ENCODE results near the gene BAG2.

BAG2 gene

GRCh38 chr6:57201718-57202117 lies 29.6 kb downstream of the BAG2 start:
- DNase-seq (ENCODE audit: low spot score in 2 of 2) (no peak), ATAC-seq (no peak)
- H3K9me3 Mint-ChIP-seq = no peaks in the 10 kb centered on the region
- peaks cover 13% of the 10 kb centered on the region for H3K4me1 Mint-ChIP-seq
- H3K27ac Mint-ChIP-seq = no peak overlapping the region
- H3K4me3 Mint-ChIP-seq = no peak overlapping the region
- H3K36me3 Mint-ChIP-seq = no peaks in the 10 kb centered on the region

DNA sequence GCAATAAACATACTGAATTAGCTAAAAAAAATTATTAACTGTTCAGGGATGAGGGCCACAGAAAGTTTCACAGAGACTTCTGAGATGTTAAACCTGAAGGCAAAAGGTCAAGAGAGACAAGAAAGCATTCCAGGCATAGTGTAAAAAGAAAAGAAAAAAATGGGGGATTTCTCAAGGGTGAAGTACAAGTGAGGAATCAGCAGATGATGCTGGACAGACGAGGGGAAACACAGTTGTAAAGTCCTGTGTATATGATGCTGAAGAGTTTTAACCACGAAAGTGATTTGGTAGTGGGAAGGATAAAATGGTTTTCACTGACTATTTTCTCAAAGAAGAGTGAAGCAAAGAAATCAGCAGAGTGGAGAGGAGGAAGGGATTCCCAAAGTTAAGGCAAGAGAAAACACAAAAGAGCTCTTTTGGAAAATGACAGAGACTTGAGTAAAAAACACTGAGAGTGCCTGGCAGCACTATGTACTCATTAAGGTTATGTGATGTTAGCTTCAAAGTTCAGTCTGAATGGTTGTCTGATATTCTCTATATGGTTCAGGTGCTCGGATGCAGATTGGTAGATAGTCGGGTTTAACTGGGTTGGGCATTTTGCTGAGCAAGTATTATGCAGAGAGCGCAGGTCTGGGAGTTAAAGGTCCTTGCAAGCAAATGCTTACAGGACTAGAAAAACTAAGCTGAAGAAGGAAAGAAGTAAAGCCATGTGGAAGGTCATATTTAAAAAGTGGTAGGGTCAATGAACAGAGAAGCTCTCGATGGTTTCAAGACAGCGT lies 33.6 kb downstream of the BAG2 start:
- DNase-seq (ENCODE audit: low spot score in 2 of 2) (no peak), ATAC-seq (no peak)
- H3K27ac Mint-ChIP-seq = no peak overlapping the region
- peaks cover 18% of the 10 kb centered on the region for H3K4me1 Mint-ChIP-seq
- H3K9me3 Mint-ChIP-seq = no peaks in the 10 kb centered on the region
- H3K4me3 Mint-ChIP-seq = no peak overlapping the region
- H3K36me3 Mint-ChIP-seq = no peaks in the 10 kb centered on the region

- Mint-ChIP-seq H3K36me3 (no peaks in the 10 kb centered on the region), H3K27ac (no peak overlapping the region), H3K4me1 (peaks cover 18% of the 10 kb centered on the region), H3K4me3 (no peak overlapping the region), H3K9me3 (no peaks in the 10 kb centered on the region)
- DNase-seq (ENCODE audit: low spot score in 2 of 2) (no peak), ATAC-seq (peak; percentile 82)
Observed at GRCh38 chr6:57207141-57207540, 35.0 kb downstream of the BAG2 start.

DNA sequence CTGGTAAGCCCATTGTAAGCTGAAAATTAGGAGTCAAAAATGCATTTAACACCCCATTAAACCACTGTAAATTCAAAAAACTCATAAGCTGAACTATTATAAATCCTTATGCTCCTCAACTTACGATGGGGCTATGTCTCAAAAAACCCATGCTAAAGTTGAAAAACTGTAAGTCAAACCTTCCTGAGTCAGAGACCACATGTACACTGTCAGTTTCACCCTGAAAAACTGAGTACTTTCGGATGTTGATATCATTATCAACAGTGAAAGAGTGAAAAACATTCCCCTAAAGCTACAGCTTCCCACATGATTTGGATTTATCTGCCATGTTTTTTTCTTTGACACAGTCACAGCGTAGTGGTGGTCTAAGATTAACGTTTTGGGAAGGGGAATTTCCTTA lies 35.7 kb downstream of the BAG2 start:
- Mint-ChIP-seq H3K36me3 (no peaks in the 10 kb centered on the region), H3K9me3 (no peaks in the 10 kb centered on the region), H3K4me3 (no peak overlapping the region), H3K27ac (no peak overlapping the region), H3K4me1 (peaks cover 18% of the 10 kb centered on the region)
- DNase-seq (ENCODE audit: low spot score in 2 of 2) = no peak
- peak; percentile 94 for ATAC-seq

DNA sequence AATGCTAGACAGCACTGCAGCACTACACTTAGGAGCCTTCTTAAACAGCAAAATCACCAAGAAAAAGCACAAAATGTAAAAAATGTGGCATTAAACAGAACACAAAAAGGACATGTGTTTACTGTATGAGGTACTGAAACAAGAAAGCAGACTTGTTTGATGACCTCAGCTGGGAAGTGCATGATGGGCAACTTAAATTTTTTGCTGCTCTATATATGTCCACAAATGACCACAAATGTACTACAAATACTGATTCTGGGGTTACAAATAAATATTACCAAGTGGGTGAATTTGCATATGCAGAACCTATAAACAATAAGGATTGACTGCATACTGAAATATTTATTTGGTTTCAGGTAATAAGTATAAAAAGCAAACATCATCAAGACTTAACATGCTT lies 36.9 kb downstream of the BAG2 start:
- Mint-ChIP-seq H3K4me3 (no peak overlapping the region), H3K9me3 (no peaks in the 10 kb centered on the region), H3K27ac (no peak overlapping the region), H3K4me1 (peaks cover 18% of the 10 kb centered on the region), H3K36me3 (no peaks in the 10 kb centered on the region)
- ATAC-seq (no peak), DNase-seq (ENCODE audit: low spot score in 2 of 2) (no peak)

DNA sequence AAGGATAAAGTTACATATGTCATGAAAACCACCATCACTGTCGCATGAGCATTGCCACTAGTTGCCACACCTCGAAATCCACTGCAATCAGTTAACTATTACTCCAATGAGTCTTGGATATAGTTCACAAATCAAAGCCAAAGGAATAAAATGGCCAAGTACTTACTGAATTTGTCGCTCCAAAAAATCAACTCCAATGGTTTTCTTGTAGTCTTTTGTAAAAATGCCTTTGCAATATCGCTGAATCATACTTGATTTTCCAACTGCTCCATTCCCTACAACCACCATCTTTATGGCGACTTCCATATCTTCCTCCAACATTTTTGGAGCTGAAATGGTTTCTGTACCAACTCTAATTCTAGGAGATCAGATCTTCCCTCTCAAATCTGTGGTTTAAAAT lies 37.9 kb downstream of the BAG2 start:
- DNase-seq (ENCODE audit: low spot score in 2 of 2) (no peak), ATAC-seq (no peak)
- Mint-ChIP-seq H3K27ac (no peak overlapping the region), H3K9me3 (no peaks in the 10 kb centered on the region), H3K4me3 (no peak overlapping the region), H3K4me1 (peaks cover 18% of the 10 kb centered on the region), H3K36me3 (no peaks in the 10 kb centered on the region)

- Mint-ChIP-seq H3K4me1 (peaks cover 7% of the 10 kb centered on the region), H3K4me3 (no peak overlapping the region), H3K36me3 (no peaks in the 10 kb centered on the region), H3K9me3 (no peaks in the 10 kb centered on the region), H3K27ac (no peak overlapping the region)
- DNase-seq (ENCODE audit: low spot score in 2 of 2) (no peak), ATAC-seq (no peak)
Observed at GRCh38 chr6:57215260-57215659, 43.1 kb downstream of the BAG2 start.

GRCh38 chr6:57216235-57217101 lies 44.3 kb downstream of the BAG2 start:
- no peak for DNase-seq (ENCODE audit: low spot score in 2 of 2)
- no peak for ATAC-seq
- Mint-ChIP-seq H3K36me3 (no peaks in the 10 kb centered on the region), H3K9me3 (no peaks in the 10 kb centered on the region), H3K27ac (no peak overlapping the region), H3K4me3 (no peak overlapping the region), H3K4me1 (peaks cover 17% of the 10 kb centered on the region)

DNA sequence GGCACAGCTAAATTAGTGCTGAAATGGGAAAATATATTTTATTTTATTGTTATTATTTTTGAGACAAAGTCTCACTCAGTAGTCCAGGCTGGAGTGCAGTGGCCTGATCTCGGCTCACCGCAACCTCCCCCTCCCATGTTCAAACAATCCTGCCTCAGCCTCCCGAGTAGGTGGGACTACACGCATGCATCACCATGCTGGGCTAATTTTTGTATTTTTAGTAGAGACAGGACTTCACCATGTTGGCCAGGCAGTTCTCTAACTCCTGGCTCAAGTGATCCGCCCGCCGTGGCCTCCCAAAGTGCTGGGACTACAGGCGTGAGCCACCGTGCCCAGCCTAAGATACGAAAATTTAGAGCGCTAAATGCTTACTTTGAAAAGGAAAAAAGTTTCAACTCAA lies 45.1 kb downstream of the BAG2 start:
- no peaks in the 10 kb centered on the region for H3K9me3 Mint-ChIP-seq
- DNase-seq (ENCODE audit: low spot score in 2 of 2) (no peak), ATAC-seq (no peak)
- peaks cover 21% of the 10 kb centered on the region for H3K4me1 Mint-ChIP-seq
- H3K27ac Mint-ChIP-seq = no peak overlapping the region
- H3K4me3 Mint-ChIP-seq = no peak overlapping the region
- peaks cover 5% of the 10 kb centered on the region for H3K36me3 Mint-ChIP-seq

- H3K9me3 Mint-ChIP-seq = no peaks in the 10 kb centered on the region
- ATAC-seq = no peak
- no peak overlapping the region for H3K27ac Mint-ChIP-seq
- no peak for DNase-seq (ENCODE audit: low spot score in 2 of 2)
- peaks cover 6% of the 10 kb centered on the region for H3K36me3 Mint-ChIP-seq
- peak overlapping the region; percentile 24 for H3K4me3 Mint-ChIP-seq
- peaks cover 29% of the 10 kb centered on the region for H3K4me1 Mint-ChIP-seq
Observed at GRCh38 chr6:57220083-57220703, 48.1 kb downstream of the BAG2 start.

DNA sequence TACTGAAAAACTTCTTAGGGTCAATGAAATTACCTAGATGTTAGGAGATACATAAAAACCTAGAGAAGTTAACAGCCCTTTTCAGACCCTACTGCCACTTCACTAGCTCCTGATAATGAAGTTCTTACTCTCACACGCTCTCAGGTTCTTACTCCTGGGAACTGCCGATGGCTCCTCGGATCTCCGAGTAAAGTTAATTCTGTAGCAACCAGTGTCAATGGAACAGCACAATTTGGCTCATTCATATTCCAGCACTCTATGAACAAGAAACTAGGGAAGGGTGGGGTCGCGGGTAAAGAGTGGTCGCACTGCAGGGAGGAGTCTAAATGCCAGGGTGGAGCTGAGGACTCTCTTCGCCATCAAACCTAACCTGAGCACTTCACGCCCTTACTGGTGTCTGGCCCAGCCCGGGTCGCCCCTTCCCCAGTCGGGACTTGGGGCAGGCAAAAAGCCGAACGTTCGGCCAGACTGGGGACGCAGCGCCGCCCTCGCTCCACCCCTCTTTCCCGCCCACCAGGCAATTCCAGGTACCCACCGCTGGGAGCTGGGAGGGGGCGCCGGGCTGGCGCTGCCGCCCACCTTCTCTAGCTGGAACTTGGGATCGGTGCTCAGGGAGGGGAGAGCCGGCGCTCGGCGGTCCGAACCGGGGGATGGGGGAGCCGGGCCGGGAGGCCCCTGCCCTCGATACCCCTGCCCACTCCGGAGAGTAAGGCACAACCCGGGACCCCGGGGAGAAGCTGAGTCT lies 49.2 kb downstream of the BAG2 start:
- Mint-ChIP-seq H3K36me3 (peaks cover 6% of the 10 kb centered on the region), H3K4me1 (peaks cover 29% of the 10 kb centered on the region), H3K27ac (peak overlapping the region; percentile 92), H3K9me3 (no peaks in the 10 kb centered on the region), H3K4me3 (peak overlapping the region; percentile 99)
- ATAC-seq (peak; percentile 75), DNase-seq (ENCODE audit: low spot score in 2 of 2) (peak in 1 of 2 donors; percentile 36)

DNA sequence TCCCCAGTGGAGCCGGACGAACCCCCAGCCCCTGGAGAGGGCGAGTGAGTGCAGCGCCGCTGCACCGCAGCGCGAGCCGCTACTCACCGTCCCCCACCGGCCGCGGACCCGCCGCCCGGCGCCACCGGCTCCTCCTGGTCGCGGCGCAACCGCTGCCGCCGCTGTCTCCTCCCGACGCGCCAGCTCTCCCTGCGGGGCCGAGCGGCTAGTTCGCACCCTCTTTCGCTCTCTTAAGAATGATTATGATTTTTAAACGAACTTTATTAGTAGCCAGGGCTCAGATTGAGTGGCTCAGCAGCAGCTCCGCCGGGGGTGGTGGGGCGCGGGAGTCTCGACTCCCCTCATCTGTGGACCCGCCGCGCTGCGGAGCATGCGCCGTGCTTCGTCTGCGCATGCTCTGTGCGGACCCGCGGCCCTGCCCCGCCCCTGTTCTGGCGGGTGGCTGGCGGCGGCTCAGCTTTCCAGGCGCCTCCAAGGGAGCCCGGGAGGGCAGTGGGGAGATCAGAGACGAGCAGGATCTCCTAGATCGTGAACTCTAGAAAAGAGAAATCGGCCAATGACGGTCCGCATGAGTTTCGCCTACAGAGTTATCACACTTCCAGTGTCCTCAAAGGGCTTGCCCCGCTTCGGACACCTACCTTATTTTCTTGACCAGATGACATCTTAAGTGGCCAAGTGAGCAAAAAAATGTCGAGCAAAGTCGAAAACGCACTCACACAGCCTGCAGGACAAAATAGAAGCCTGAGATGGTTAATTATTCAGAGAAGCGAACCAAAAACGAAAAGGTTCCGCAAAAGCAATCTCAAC lies 50.0 kb downstream of the BAG2 start, which contains the start of gene RAB23:
RAB23 (minus strand) TSS at position 372 of the 807 bp plus-strand sequence. CDS start 11,927 bp downstream, outside the sequence.
- Mint-ChIP-seq H3K4me1 (peaks cover 24% of the 10 kb centered on the region), H3K9me3 (no peaks in the 10 kb centered on the region), H3K4me3 (peak within 1 kb of the TSS; percentile 99), H3K27ac (peak within 1 kb of the TSS; percentile 92), H3K36me3 (peaks cover 6% of the 10 kb centered on the region)
- ATAC-seq (peak; percentile 94), DNase-seq (ENCODE audit: low spot score in 2 of 2) (peak; percentile 90 to 92)

DNA sequence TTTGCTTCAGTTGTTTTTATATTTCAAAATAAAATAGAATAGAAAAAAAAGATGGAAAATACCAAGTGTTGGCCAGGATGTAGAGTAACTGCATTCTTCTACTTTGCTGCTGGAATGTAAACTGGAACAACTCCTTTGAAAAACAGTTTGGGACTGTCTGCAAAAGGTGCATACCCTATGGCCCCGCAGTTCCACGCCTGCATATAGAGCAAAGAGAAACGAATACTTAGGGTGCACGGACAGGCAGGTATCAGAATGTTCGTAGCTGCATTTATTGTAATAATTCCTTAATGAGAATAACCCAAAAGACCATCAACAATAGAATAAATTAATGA lies 50.6 kb downstream of the BAG2 start:
- ATAC-seq = no peak
- Mint-ChIP-seq H3K4me1 (peaks cover 23% of the 10 kb centered on the region), H3K9me3 (no peaks in the 10 kb centered on the region), H3K4me3 (peak overlapping the region; percentile 99), H3K27ac (no peak overlapping the region), H3K36me3 (peaks cover 6% of the 10 kb centered on the region)
- no peak for DNase-seq (ENCODE audit: low spot score in 2 of 2)

DNA sequence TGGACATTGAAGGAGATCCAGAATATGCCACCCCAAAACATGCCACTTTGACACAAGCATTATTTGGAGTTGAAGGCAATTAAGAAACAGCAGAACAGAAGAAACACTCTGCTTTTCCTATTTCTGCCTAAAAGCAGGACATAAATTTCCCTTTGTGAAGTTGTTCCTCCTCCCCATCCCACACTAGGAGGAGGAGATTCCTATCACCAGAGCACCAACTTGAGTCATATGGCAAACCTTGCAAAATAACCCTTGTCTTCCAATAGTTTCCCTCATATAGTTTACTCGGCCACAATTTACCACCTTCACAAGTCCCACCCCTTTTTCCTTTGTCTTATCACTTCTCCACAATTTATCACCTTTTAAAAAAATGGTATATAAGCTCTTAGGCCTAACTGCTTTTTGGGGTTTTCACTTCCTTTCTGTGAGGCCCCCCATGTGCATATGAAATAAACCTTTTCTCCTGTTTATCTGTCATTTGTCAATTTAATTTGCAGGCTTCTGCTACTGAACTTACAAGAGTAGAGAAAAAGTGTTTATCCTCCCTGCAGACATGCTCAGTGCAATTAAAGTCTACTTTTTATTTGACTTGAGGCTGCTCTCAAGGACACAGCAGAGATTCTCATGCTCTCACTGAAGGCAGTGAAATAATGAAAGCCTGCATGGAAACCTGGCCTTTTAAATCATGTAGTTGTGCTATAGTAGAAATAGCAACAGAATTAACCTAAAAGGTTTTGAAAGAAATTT lies 52.8 kb downstream of the BAG2 start:
- Mint-ChIP-seq H3K27ac (no peak overlapping the region), H3K4me1 (peaks cover 23% of the 10 kb centered on the region), H3K4me3 (no peak overlapping the region), H3K36me3 (peaks cover 6% of the 10 kb centered on the region), H3K9me3 (no peaks in the 10 kb centered on the region)
- DNase-seq (ENCODE audit: low spot score in 2 of 2) (no peak), ATAC-seq (no peak)
